Epithelial cell of umbilical artery (primary cell): ENCODE data around the gene MAGEB3. TPM values are rescaled to one million over a fixed set of nuclear protein-coding genes. Genes with fewer than 3 reads are reported as not detected.

Experiments
- total RNA-seq: library from RNA; depleted of rRNA; stranded (reverse); fragments of >200 nt; gene quantifications from 2 replicates; pipeline ENCODE4 v1.2.3, GENCODE V29; 2014

The MAGEB3 gene
- total RNA-seq, result not detected in 2 replicates

GRCh38 chrX:30230395-30230794 lies at the start of gene MAGEB3:
MAGEB3 (plus strand) TSS chrX:30230657; CDS start chrX:30235925, 5,268 bp downstream.

DNA sequence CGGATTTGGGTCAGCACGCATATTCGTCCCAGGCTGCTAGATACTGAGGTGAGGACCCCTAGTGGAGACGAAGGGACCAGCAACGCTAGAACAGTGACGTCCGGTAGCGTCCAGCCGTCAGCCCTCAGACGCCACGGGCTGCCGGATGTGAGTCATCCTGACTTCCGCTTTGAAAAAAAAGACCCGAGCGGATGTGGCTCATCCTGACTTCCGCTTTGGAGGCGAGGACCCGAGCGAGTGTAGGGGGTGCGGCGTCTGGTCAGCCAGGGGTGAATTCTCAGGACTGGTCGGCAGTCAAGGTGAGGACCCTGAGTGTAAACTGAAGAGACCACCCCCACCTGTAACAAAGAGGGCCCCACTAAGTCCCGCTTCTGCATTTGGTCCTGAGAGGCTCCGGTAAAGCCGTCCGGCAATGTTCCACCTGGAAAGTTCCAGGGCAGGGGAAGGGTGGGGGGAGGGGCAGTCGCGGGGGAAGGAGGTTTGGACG lies 15.1 kb upstream of the MAGEB3 start, which contains the start of gene MAGEB2:
Gene MAGEB2, plus strand, starts transcription at position 207 of the 487 bp plus-strand sequence. CDS start 3,018 bp downstream, outside the sequence.

DNA sequence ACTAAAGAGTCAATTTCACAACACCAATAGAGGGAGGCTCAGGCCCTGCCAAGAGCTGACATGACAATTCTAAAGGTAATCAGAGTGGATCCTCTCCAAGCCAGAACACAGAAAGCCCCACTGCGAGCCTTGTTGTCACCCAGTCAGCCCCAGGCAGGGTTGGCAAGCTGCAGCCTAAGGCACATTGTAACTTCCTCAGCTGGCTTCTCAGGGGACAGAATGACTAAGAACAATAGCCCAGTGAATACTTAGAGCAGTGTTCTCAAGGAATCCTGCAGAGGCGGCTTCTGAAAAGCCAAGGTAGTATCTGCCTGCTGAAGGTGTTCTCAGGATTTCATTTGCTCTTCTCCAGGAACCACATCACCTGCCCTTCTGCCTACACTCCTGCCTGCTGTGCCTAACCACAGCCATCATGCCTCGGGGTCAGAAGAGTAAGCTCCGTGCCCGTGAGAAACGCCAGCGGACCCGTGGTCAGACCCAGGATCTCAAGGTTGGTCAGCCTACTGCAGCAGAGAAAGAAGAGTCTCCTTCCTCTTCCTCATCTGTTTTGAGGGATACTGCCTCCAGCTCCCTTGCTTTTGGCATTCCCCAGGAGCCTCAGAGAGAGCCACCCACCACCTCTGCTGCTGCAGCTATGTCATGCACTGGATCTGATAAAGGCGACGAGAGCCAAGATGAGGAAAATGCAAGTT lies 11.4 kb downstream of the MAGEB3 start, which contains the start of gene MAGEB4:
Gene MAGEB4, plus strand, starts transcription at position 277 of the 692 bp plus-strand sequence. Its CDS starts 136 bp downstream, at position 413.

DNA sequence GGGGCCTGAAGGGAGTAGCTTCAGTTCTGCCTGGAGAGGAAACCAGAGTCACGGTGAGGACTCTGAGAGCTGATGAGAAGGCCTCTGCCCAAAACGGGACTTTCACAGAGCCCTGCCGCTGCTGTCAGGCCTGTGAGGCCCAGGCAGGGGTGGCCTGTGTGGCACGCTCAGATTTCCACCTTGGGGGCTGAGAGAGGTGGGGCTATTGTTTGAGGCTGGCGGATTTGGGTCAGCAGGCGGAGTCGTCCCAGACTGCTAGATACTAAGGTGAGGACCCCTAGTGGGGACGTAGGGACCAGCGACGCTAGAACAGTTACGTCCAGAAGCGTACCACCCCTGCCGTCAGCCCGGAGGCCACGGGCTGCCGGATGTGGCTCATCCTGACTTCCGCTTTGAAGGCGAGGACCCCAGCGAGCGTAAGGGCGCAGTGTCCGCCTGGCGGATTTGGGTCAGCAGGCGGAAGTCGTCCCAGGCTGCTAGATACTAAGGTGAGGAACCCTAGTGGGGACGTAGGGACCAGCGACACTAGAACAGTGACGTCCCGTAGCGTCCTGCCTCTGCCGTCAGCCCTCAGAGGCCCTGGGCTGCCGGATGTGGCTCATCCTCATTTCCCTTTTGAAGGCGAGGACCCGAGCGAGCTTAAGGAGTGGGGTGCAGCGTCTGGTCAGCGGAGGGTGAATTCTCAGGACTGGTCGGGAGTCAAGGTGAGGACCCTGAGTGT lies 16.5 kb downstream of the MAGEB3 start, which contains the start of gene MAGEB1:
Gene MAGEB1, plus strand, starts transcription at position 378 of the 721 bp plus-strand sequence. CDS start 3,348 bp downstream, outside the sequence.

Other genes with a start within 250 kb of the MAGEB3 start
- not detected in 2 replicates for gene MAGEB2, start 15.1 kb upstream of the MAGEB3 start, total RNA-seq
- gene MAGEB4, start 11.3 kb downstream of the MAGEB3 start, total RNA-seq, result not detected in 2 replicates
- not detected in 2 replicates for gene MAGEB1, start 16.5 kb downstream of the MAGEB3 start, total RNA-seq
- gene NR0B1, start 78.7 kb downstream of the MAGEB3 start, total RNA-seq, result under 0.01 TPM in 1 of 2 replicates, not detected in the other